ENCODE data around the gene ATP6V1E1. TPM values are rescaled to one million over a fixed set of nuclear protein-coding genes. Genes with fewer than 3 reads are reported as not detected.
A peak's percentile ranks its signal among the peaks of the same experiment; 100 is the strongest.

ATP6V1E1 gene
- polyA plus RNA-seq, 1 of the 3 experiments (the other 2 are of a cell fraction) = 140 TPM

- no peaks in the 10 kb centered on the region for H3K9me3 ChIP-seq
- no peak overlapping the region for H3K4me3 ChIP-seq (ENCODE audit: low read depth in 2 of 2, low read length in 1 of 2)
- no peak for TF ChIP-seq FOXM1 (IDR thresholded peaks at IDR 0.05; ENCODE audit: low read depth)
- TF ChIP-seq TEAD4 (IDR thresholded peaks at IDR 0.05; ENCODE audit: borderline replicate concordance, insufficient read depth) = no peak
- TF ChIP-seq TAF1 (IDR thresholded peaks at IDR 0.05; ENCODE audit: borderline replicate concordance, low read depth, low read length) = no peak
- TF ChIP-seq, protein P1, sequence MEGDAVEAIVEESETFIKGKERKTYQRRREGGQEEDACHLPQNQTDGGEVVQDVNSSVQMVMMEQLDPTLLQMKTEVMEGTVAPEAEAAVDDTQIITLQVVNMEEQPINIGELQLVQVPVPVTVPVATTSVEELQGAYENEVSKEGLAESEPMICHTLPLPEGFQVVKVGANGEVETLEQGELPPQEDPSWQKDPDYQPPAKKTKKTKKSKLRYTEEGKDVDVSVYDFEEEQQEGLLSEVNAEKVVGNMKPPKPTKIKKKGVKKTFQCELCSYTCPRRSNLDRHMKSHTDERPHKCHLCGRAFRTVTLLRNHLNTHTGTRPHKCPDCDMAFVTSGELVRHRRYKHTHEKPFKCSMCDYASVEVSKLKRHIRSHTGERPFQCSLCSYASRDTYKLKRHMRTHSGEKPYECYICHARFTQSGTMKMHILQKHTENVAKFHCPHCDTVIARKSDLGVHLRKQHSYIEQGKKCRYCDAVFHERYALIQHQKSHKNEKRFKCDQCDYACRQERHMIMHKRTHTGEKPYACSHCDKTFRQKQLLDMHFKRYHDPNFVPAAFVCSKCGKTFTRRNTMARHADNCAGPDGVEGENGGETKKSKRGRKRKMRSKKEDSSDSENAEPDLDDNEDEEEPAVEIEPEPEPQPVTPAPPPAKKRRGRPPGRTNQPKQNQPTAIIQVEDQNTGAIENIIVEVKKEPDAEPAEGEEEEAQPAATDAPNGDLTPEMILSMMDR (IDR thresholded peaks at IDR 0.05) = no peak
- no peak for TF ChIP-seq RFX5 (IDR thresholded peaks at IDR 0.05; ENCODE audit: low read length)
- no peak for TF ChIP-seq EZH2phosphoT487 (IDR thresholded peaks at IDR 0.05; ENCODE audit: borderline replicate concordance, low read depth)
- no peak for TF ChIP-seq FOXJ3 (CRISPR knock-in tag; IDR thresholded peaks at IDR 0.05)
- TF ChIP-seq ELF1 (IDR thresholded peaks at IDR 0.05) = no peak
- TF ChIP-seq RCOR1 (IDR thresholded peaks at IDR 0.05; ENCODE audit: low read length) = no peak
- TF ChIP-seq TCF12 (IDR thresholded peaks at IDR 0.05) = no peak
- peaks cover 15% of the 10 kb centered on the region for H3F3A ChIP-seq (replicated peaks; ENCODE audit: insufficient read depth)
- ChIA-PET CTCF (no interaction called here), POLR2A (no interaction called here)
- peaks cover 4% of the 10 kb centered on the region; the same call in 1 of the 2 replicates for H4K20me1 ChIP-seq (ENCODE audit: insufficient read depth)
- WGBS (ENCODE audit: low lambda C conversion rate) = 100% methylated on average over 1 of the region's 1 CpG
- no peak overlapping the region for H3K4me2 ChIP-seq
- no peak overlapping the region for H3K27ac ChIP-seq (ENCODE audit: low read depth in 2 of 2, low read length in 1 of 2)
- H3K4me1 ChIP-seq (ENCODE audit: control insufficient read depth in 1 of 2, insufficient read depth in 2 of 2, low read depth in 1 of 2, low read length in 1 of 2) = peaks cover 3 to 14% of the 10 kb centered on the region in 2 experiments
- H2AFZ ChIP-seq (ENCODE audit: low read depth) = no peak overlapping the region
- no peaks in the 10 kb centered on the region for H3K36me3 ChIP-seq (replicated peaks in 1 of 2; ENCODE audit: control insufficient read depth in 1 of 2, insufficient read depth in 2 of 2, low read length in 1 of 2)
- peaks cover 44% of the 10 kb centered on the region for H3K79me2 ChIP-seq (ENCODE audit: insufficient read depth)
- no peaks in the 10 kb centered on the region for H3K9me2 ChIP-seq
- H3K27me3 ChIP-seq (ENCODE audit: insufficient read depth) = no peaks in the 10 kb centered on the region
- DNase-seq = no peak
- no peak overlapping the region for H3K9ac ChIP-seq
Observed at GRCh38 chr22:17675584-17675983, 47.0 kb upstream of the ATP6V1E1 start.

- Histone ChIP-seq H2AFZ (ENCODE audit: low read depth) (no peak overlapping the region), H3K9me3 (no peaks in the 10 kb centered on the region), H3K79me2 (ENCODE audit: insufficient read depth) (peaks cover 38% of the 10 kb centered on the region), H3K27ac (ENCODE audit: low read depth in 2 of 2, low read length in 1 of 2) (peak overlapping the region in 1 of 2 experiments; percentile 91; a peak in 2 of 4 replicates), H4K20me1 (ENCODE audit: insufficient read depth) (peaks cover 4% of the 10 kb centered on the region; the same call in 1 of the 2 replicates), H3K4me2 (no peak overlapping the region), H3K4me3 (ENCODE audit: low read depth in 2 of 2, low read length in 1 of 2) (no peak overlapping the region), H3F3A (replicated peaks; ENCODE audit: insufficient read depth) (peaks cover 15% of the 10 kb centered on the region), H3K4me1 (ENCODE audit: control insufficient read depth in 1 of 2, insufficient read depth in 2 of 2, low read depth in 1 of 2, low read length in 1 of 2) (peaks cover 3 to 14% of the 10 kb centered on the region in 2 experiments), H3K9me2 (no peaks in the 10 kb centered on the region), H3K27me3 (ENCODE audit: insufficient read depth) (no peaks in the 10 kb centered on the region), H3K36me3 (replicated peaks in 1 of 2; ENCODE audit: control insufficient read depth in 1 of 2, insufficient read depth in 2 of 2, low read length in 1 of 2) (no peaks in the 10 kb centered on the region), H3K9ac (no peak overlapping the region)
- 96% methylated on average over 7 of the region's 7 CpGs for WGBS (ENCODE audit: low lambda C conversion rate)
- CTCF ChIA-PET = no interaction called here
- POLR2A ChIA-PET = no interaction called here
- DNase-seq = no peak
- TF ChIP-seq TAF1 (IDR thresholded peaks at IDR 0.05; ENCODE audit: borderline replicate concordance, low read depth, low read length) (no peak), FOSL2 (IDR thresholded peaks at IDR 0.05; ENCODE audit: borderline replicate concordance, low read depth) (no peak), MEF2A (IDR thresholded peaks at IDR 0.05; ENCODE audit: borderline replicate concordance, low read depth) (no peak), IRF3 (IDR thresholded peaks at IDR 0.05; ENCODE audit: low read depth, low read length) (no peak), YY1 (IDR thresholded peaks at IDR 0.05; ENCODE audit: low read depth) (no peak), CHD2 (IDR thresholded peaks at IDR 0.05; ENCODE audit: low read length, partially characterized antibody) (no peak), TCF12 (IDR thresholded peaks at IDR 0.05) (no peak), EP300 (IDR thresholded peaks at IDR 0.05; ENCODE audit: borderline replicate concordance in 1 of 2, low read depth in 1 of 2, low read length in 1 of 2) (no peak), GABPA (IDR thresholded peaks at IDR 0.05; ENCODE audit: low read depth) (no peak), RXRA (IDR thresholded peaks at IDR 0.05; ENCODE audit: borderline replicate concordance, low read depth) (no peak), SIN3A (IDR thresholded peaks at IDR 0.05; ENCODE audit: borderline replicate concordance, low read depth, low read length) (no peak), RCOR1 (IDR thresholded peaks at IDR 0.05; ENCODE audit: low read length) (no peak), SMC3 (IDR thresholded peaks at IDR 0.05; ENCODE audit: low read depth, low read length) (no peak), JUND (IDR thresholded peaks at IDR 0.05) (no peak), FOXM1 (IDR thresholded peaks at IDR 0.05; ENCODE audit: low read depth) (no peak), RFX5 (IDR thresholded peaks at IDR 0.05; ENCODE audit: low read length) (no peak)
- TF ChIP-seq, protein P1 (IDR thresholded peaks at IDR 0.05) = no peak
- TF ChIP-seq, protein P2, sequence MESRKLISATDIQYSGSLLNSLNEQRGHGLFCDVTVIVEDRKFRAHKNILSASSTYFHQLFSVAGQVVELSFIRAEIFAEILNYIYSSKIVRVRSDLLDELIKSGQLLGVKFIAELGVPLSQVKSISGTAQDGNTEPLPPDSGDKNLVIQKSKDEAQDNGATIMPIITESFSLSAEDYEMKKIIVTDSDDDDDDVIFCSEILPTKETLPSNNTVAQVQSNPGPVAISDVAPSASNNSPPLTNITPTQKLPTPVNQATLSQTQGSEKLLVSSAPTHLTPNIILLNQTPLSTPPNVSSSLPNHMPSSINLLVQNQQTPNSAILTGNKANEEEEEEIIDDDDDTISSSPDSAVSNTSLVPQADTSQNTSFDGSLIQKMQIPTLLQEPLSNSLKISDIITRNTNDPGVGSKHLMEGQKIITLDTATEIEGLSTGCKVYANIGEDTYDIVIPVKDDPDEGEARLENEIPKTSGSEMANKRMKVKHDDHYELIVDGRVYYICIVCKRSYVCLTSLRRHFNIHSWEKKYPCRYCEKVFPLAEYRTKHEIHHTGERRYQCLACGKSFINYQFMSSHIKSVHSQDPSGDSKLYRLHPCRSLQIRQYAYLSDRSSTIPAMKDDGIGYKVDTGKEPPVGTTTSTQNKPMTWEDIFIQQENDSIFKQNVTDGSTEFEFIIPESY (IDR thresholded peaks at IDR 0.05; ENCODE audit: borderline replicate concordance, low read depth) = no peak
Observed at GRCh38 chr22:17674152-17674551, 45.6 kb upstream of the ATP6V1E1 start.

Measured in SK-N-SH (cell line).